GM18517 (cell line): ENCODE data around the gene PHEX.
A peak's percentile ranks its signal among the peaks of the same experiment; 100 is the strongest.

Experiments used
- ATAC-seq: cut with Tn5 transposase; IDR thresholded peaks from one replicate; pipeline ENCODE4 v1.9.1; 2021; ENCODE audit warnings: mild to moderate bottlenecking, moderate library complexity; ENCODE audit not compliant: unreplicated experiment

Gene PHEX

GRCh38 chrX:22039541-22039940 is 7.4 kb downstream of the PHEX start:
- ATAC-seq, result no peak

GRCh38 chrX:22040184-22040583 is 8.1 kb downstream of the PHEX start:
- ATAC-seq, result no peak

- ATAC-seq, result no peak
Observed at GRCh38 chrX:22041907-22042530, 9.9 kb downstream of the PHEX start.

GRCh38 chrX:22043872-22044271 is 11.7 kb downstream of the PHEX start:
- no peak for ATAC-seq

- ATAC-seq, result no peak
Observed at GRCh38 chrX:22047468-22047867, 15.3 kb downstream of the PHEX start.

GRCh38 chrX:22053481-22053880 is 21.4 kb downstream of the PHEX start:
- no peak for ATAC-seq

- no peak for ATAC-seq
Observed at GRCh38 chrX:22056235-22056634, 24.1 kb downstream of the PHEX start.

GRCh38 chrX:22057667-22058066 is 25.5 kb downstream of the PHEX start:
- ATAC-seq, result no peak

GRCh38 chrX:22059775-22060174 is 27.6 kb downstream of the PHEX start:
- no peak for ATAC-seq

- peak; percentile 68 for ATAC-seq
Observed at GRCh38 chrX:22060415-22061280, 28.5 kb downstream of the PHEX start.

- ATAC-seq, result peak; percentile 84
Observed at GRCh38 chrX:22063284-22063683, 31.2 kb downstream of the PHEX start.

GRCh38 chrX:22069586-22069985 is 37.5 kb downstream of the PHEX start:
- no peak for ATAC-seq

GRCh38 chrX:22073928-22074327 is 41.8 kb downstream of the PHEX start:
- ATAC-seq, result no peak

- no peak for ATAC-seq
Observed at GRCh38 chrX:22078117-22078516, 46.0 kb downstream of the PHEX start.

GRCh38 chrX:22081475-22082092 is 49.5 kb downstream of the PHEX start:
- peak; percentile 89 for ATAC-seq

GRCh38 chrX:22086003-22086402 is 53.9 kb downstream of the PHEX start:
- no peak for ATAC-seq

- no peak for ATAC-seq
Observed at GRCh38 chrX:22087011-22087557, 55.0 kb downstream of the PHEX start.

- no peak for ATAC-seq
Observed at GRCh38 chrX:22088326-22088725, 56.2 kb downstream of the PHEX start.

GRCh38 chrX:22090181-22090580 is 58.1 kb downstream of the PHEX start:
- no peak for ATAC-seq

- no peak for ATAC-seq
Observed at GRCh38 chrX:22093550-22093949, 61.4 kb downstream of the PHEX start.

- ATAC-seq, result no peak
Observed at GRCh38 chrX:22095286-22095685, 63.2 kb downstream of the PHEX start.

- ATAC-seq, result no peak
Observed at GRCh38 chrX:22095856-22096255, 63.7 kb downstream of the PHEX start.
